Calu3 (cell line): ENCODE results near the gene KLF6. TPM values are rescaled to one million over a fixed set of nuclear protein-coding genes. Genes with fewer than 3 reads are reported as not detected.

Experiments
- BruUV-seq: library from RNA; stranded (reverse); fragments of 400-500 nt; replicated peaks from 2 replicates; lab custom pipeline; 2021; lab: Mats Ljungman, UMichigan
- CTCF ChIA-PET: fragments of 300-600 bp; sonication (Branson Sonifier 250); formaldehyde crosslinking; loops from one replicate; lab custom pipeline; 2022; ENCODE audit warnings: antibody characterized with exemption; lab: Charles Lee
- DNase-seq: peaks from one replicate; pipeline ENCODE4 v3.0.0; 2022
- H3K27ac Mint-ChIP-seq: one replicate; pipeline ENCODE4 v1.8.0; 2022; ENCODE audit warnings: mixed read lengths; ENCODE audit not compliant: unreplicated experiment
- H3K27me3 Mint-ChIP-seq: one replicate; pipeline ENCODE4 v1.8.0; 2022; ENCODE audit warnings: mixed read lengths; ENCODE audit not compliant: unreplicated experiment
- H3K36me3 Mint-ChIP-seq: one replicate; pipeline ENCODE4 v1.8.0; 2022; ENCODE audit warnings: mild to moderate bottlenecking, moderate library complexity, mixed read lengths; ENCODE audit not compliant: insufficient read depth, unreplicated experiment
- H3K4me1 Mint-ChIP-seq: one replicate; pipeline ENCODE4 v1.8.0; 2022; ENCODE audit warnings: mild to moderate bottlenecking, low read depth, mixed read lengths; ENCODE audit not compliant: unreplicated experiment
- H3K4me3 Mint-ChIP-seq: one replicate; pipeline ENCODE4 v1.8.0; 2022; ENCODE audit warnings: mild to moderate bottlenecking, low read depth, moderate library complexity, mixed read lengths; ENCODE audit not compliant: unreplicated experiment
- H3K9me3 Mint-ChIP-seq: one replicate; pipeline ENCODE4 v1.8.0; 2022; ENCODE audit warnings: low read depth, mixed read lengths; ENCODE audit not compliant: unreplicated experiment
- intact Hi-C: fragments of 100-400 bp; cut with micrococcal nuclease; formaldehyde crosslinking; loops from one replicate; pipeline ENCODE4 v1.10.0; 2022; ENCODE audit not compliant: unreplicated experiment
- total RNA-seq: library from RNA; stranded (reverse); gene quantifications from 2 replicates; pipeline ENCODE4 v1.2.3, GENCODE V29; 2022
- TF ChIP-seq, protein P1 (sequence below): fragments of 200-600 bp; IDR thresholded peaks from one replicate; pipeline ENCODE4 v1.8.0; 2022; ENCODE audit warnings: antibody characterized with exemption; ENCODE audit not compliant: unreplicated experiment

The KLF6 gene
- total RNA-seq, 1 experiment from 2014 or later = 140 TPM

DNA sequence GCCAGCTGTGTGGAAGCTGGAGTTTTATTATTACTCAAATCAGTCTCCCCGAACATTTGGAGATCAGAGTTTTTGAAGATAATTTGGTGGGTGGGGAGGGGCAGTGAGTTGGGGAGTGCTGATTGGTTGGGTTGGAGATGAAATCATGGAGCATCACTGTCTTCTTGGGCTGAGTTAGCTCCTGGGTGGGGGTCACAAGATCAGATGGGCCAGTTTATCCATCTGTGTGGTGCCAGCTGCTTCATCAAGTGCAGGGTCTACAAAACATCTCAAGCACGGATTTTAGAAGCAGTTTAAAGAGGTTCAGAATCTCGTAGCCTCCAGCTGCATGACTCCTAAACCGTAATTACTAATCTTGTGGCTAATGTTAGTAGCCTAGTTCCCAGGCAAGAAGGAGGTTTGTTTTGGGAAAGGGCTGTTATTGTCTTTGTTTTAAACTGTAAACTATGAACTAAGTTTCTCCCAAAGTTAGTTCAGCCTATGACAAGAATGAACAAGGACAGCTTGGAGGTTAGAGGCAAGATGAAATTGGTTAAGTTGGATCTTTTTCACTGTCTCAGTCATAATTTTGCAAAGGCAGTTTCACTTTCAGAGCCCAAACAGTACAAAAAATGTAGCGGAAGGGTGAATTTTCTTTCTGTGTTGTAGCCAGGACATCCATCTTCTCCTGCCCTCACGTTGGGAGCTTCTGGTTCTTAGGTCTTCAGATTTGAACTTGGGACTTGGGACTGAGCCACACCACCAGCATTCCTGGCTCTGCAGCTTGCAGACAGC is 43.1 kb downstream of the KLF6 start:
- Mint-ChIP-seq H3K36me3 (no peaks in the 10 kb centered on the region), H3K9me3 (no peaks in the 10 kb centered on the region), H3K4me3 (no peak overlapping the region), H3K27ac (peak overlapping the region; percentile 36), H3K4me1 (peaks cover 20% of the 10 kb centered on the region), H3K27me3 (no peaks in the 10 kb centered on the region)
- intact Hi-C loops = no loop called here
- TF ChIP-seq, protein P1, sequence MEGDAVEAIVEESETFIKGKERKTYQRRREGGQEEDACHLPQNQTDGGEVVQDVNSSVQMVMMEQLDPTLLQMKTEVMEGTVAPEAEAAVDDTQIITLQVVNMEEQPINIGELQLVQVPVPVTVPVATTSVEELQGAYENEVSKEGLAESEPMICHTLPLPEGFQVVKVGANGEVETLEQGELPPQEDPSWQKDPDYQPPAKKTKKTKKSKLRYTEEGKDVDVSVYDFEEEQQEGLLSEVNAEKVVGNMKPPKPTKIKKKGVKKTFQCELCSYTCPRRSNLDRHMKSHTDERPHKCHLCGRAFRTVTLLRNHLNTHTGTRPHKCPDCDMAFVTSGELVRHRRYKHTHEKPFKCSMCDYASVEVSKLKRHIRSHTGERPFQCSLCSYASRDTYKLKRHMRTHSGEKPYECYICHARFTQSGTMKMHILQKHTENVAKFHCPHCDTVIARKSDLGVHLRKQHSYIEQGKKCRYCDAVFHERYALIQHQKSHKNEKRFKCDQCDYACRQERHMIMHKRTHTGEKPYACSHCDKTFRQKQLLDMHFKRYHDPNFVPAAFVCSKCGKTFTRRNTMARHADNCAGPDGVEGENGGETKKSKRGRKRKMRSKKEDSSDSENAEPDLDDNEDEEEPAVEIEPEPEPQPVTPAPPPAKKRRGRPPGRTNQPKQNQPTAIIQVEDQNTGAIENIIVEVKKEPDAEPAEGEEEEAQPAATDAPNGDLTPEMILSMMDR = no peak
- CTCF ChIA-PET = no interaction called here
- DNase-seq = no peak
- no TSS peak for BruUV-seq

DNA sequence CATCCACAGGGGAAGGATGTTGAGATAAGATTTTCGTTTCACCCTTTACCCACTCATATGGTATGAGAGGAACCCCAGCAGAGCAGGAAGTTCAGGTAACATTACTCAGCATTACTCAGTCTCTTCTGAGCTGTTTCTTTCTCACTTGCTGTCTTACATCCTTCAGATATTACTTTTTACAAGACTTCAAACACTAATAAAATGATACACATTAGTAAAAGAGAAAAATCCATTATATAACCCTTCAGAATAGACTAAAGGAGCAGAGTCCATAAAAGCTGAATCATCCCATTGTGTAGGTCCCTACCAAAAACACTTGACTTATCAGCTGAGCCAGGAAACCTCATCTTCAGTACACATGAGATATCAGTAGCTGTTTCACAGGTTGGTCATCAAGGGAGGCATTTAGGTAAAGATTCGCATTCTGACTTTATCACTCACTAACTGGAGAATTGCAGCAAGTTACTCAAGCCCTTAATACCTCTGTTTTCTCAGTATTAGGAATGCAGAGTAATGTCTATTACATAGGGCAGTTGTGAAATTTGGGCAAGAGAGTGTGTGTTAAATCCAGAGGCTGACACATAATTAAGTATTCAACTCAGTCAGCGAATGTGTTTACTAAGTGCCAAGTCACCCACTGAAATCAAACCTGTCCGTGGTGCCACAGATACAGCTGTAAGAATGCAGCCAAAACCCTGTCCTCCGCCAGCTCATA is 44.7 kb downstream of the KLF6 start:
- Mint-ChIP-seq H3K4me3 (no peak overlapping the region), H3K4me1 (peaks cover 20% of the 10 kb centered on the region), H3K27ac (peak overlapping the region; percentile 69), H3K27me3 (no peaks in the 10 kb centered on the region), H3K9me3 (no peaks in the 10 kb centered on the region), H3K36me3 (no peaks in the 10 kb centered on the region)
- no peak for DNase-seq
- CTCF ChIA-PET = interaction anchor here (0.7 to 2.1 kb wide), 5 partner anchors 11 to 966 kb away, joined by 3 to 9 read pairs (median 3); no protein-coding TSS in a partner anchor
- intact Hi-C loops = no loop called here
- TF ChIP-seq, protein P1 = no peak
- BruUV-seq = no TSS peak

DNA sequence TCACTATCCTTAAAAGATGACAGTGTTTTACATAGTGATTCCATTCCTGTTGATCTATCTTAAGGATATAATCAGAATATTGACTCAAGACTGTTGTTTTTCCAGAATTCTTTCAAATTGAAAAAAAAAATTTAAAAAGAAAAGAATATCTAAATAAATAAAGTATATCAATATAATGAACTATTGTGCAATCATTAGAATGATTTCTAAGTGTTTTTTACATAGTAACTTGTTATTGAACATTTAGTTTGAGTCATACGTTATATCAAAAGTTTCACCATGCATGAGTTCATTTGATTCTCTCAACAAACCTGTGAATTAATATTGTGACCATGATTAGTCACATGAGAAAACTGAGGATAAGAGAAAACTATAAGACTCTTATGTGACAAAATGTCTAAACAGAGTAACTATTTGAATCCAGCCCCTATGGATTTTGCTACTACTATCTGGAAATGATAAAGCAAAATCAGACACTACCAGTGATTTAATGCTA is 46.1 kb downstream of the KLF6 start:
- intact Hi-C loops = no loop called here
- CTCF ChIA-PET = no interaction called here
- H3K36me3 Mint-ChIP-seq = no peaks in the 10 kb centered on the region
- peaks cover 20% of the 10 kb centered on the region for H3K4me1 Mint-ChIP-seq
- H3K27me3 Mint-ChIP-seq = no peaks in the 10 kb centered on the region
- TF ChIP-seq, protein P1 = no peak
- no TSS peak for BruUV-seq
- peak overlapping the region; percentile 56 for H3K27ac Mint-ChIP-seq
- no peak overlapping the region for H3K4me3 Mint-ChIP-seq
- no peak for DNase-seq
- H3K9me3 Mint-ChIP-seq = no peaks in the 10 kb centered on the region

DNA sequence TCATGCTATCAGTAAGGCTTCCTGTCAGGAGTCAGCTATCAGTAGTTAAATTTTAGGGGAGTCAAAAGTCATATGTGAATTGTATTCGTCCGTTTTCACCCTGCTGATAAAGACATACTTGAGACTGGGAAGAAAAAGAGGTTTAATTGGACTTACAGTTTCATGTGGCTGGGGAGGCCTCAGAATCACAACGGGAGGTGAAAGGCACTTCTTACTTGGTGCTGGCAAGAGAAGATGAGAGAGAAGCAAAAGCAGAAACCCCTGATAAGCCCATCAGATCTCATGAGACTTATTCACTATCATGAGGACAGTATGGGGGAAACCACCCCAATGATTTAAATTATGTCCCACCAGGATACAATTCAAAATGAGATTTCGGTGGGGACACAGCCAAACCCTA is 47.1 kb downstream of the KLF6 start:
- CTCF ChIA-PET = no interaction called here
- peaks cover 20% of the 10 kb centered on the region for H3K4me1 Mint-ChIP-seq
- no peaks in the 10 kb centered on the region for H3K9me3 Mint-ChIP-seq
- no peak for DNase-seq
- no peak overlapping the region for H3K4me3 Mint-ChIP-seq
- no peaks in the 10 kb centered on the region for H3K36me3 Mint-ChIP-seq
- TF ChIP-seq, protein P1 = no peak
- peak overlapping the region; percentile 11 for H3K27ac Mint-ChIP-seq
- H3K27me3 Mint-ChIP-seq = no peaks in the 10 kb centered on the region
- intact Hi-C loops = no loop called here
- BruUV-seq = no TSS peak
